Uterus (tissue), 2 donors: Measurements from ENCODE around the gene NDUFA11.

Experiments used
- POLR2A ChIP-seq, 2 donors: fragments of 450-650 bp; IDR thresholded peaks; one replicate each; pipeline ENCODE4 v1.6.1; 2016; ENCODE audit warnings: antibody characterized with exemption in 2 of 2, mild to moderate bottlenecking in 1 of 2, moderate library complexity in 1 of 2
- TF ChIP-seq, protein P1 (sequence below), 4 experiments: fragments of 200-600 bp in 2 of 4; fragments of 450-650 bp in 2 of 4; sonication (generic) in 2 of 4; IDR thresholded peaks; one replicate each; pipeline ENCODE4 v1.5.1; 2016 to 2019; ENCODE audit warnings: antibody characterized with exemption in 4 of 4, mild to moderate bottlenecking in 2 of 4, moderate library complexity in 1 of 4

DNA sequence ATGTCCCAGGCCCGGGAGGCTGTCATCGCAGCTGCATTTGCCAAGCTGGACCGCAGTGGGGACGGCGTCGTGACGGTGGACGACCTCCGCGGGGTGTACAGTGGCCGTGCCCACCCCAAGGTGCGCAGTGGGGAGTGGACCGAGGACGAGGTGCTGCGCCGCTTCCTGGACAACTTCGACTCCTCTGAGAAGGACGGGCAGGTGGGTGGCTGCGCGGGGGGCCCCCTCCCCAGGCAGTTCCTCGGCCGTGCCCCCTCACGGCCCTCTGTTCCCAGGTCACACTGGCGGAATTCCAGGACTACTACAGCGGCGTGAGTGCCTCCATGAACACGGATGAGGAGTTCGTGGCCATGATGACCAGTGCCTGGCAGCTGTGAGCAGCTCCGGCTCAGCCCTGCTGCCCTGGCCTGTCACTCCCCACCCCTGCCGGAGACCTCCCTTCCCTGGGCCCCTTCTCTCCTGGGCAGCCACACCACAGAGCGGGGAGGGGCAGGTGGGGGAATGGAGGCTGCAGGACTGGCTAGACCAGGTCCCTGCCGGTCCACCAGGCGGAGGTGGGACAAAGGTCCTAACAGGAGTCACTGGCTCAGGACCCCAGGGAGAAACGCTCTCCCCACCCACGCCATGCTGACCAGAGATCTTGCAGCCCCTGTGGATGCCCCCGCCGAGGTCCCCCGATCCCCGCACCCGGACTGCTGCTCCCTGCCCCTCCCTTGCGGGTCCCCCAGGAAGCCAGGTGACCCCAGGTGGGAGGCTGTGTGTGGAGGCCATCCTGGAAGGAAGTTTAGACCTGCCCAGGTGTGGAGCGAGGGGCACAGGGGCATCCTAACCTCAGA lies 11.6 kb upstream of the NDUFA11 start:
- TF ChIP-seq, protein P1, sequence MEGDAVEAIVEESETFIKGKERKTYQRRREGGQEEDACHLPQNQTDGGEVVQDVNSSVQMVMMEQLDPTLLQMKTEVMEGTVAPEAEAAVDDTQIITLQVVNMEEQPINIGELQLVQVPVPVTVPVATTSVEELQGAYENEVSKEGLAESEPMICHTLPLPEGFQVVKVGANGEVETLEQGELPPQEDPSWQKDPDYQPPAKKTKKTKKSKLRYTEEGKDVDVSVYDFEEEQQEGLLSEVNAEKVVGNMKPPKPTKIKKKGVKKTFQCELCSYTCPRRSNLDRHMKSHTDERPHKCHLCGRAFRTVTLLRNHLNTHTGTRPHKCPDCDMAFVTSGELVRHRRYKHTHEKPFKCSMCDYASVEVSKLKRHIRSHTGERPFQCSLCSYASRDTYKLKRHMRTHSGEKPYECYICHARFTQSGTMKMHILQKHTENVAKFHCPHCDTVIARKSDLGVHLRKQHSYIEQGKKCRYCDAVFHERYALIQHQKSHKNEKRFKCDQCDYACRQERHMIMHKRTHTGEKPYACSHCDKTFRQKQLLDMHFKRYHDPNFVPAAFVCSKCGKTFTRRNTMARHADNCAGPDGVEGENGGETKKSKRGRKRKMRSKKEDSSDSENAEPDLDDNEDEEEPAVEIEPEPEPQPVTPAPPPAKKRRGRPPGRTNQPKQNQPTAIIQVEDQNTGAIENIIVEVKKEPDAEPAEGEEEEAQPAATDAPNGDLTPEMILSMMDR (IDR thresholded peaks at IDR 0.05), result no peak
- TF ChIP-seq POLR2A (IDR thresholded peaks at IDR 0.05), result no peak
